Stimulated activated CD4-positive, alpha-beta T cell treated with anti-CD3 and anti-CD28 coated beads, Interleukin-1b, Interleukin-23, amount 100 ng/mL, for 1 hour (primary cell): Measurements from ENCODE around the gene STX18.
"Not testable (repeated sequence)": the region's sequence is repeated elsewhere in the genome, so short reads cannot be mapped to it uniquely, and the experiment has no call there.

ENCODE experiments used
- DNase-seq, 2 donors: peaks; one replicate each; pipeline ENCODE4 v3.0.0-alpha.2; 2020; ENCODE audit warnings: low read depth in 2 of 2

Gene STX18

DNA sequence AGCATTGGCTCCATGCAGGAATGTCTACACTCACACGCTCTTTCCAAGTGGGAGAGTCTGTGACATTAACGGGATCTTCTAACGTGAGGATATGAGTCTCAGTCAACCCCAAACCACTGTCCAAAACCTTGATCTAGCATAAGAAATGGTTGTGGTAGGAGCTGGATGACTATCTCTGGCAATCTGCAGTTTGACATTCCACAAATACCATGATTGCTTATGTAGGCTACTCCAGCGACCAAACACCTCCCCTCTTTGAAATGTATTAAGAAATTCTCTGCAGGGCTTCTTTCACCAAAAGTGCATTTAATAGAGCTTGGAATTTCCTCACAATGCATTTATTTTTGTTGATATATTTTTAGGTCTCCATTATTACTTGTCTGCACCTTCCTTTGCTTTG lies 14.1 kb upstream of the STX18 start:
- DNase-seq: no peak

DNA sequence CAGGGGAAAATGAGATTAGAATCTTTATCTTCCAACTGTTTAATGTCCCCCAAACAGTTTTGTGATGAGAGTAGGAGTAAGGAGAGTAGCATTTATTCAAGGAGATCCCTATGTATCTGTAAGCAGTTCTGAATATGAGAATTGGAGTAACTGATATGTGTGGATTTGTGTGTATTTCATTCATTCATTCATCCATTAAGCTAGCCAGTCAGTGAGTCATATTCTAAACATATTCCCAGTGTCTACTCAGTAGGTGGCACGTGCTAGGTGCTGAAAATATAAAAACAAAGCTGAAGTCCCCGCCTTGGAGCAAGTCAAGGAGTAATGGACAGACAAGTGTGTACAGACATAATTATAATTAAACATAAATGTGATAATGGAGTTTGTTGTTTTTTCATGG lies 12.4 kb upstream of the STX18 start:
- no peak for DNase-seq

DNA sequence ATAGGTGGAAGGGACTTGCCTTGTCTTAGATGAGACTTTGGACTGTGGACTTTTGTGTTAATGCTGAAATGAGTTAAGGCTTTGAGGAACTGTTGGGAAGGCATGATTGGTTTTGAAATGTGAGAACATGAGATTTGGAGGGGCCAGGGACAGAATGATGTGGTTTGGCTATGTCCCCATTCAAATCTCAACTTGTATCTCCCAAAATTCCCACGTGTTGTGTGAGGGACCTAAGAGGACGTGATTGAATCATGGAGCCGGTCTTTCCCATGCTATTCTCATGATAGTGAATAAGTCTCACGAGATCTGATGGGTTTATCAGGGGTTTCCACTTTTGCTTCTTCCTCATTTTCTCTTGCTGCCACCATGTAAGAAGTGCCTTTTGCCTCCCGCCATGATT lies 10.2 kb upstream of the STX18 start:
- not testable (repeated sequence) for DNase-seq

DNA sequence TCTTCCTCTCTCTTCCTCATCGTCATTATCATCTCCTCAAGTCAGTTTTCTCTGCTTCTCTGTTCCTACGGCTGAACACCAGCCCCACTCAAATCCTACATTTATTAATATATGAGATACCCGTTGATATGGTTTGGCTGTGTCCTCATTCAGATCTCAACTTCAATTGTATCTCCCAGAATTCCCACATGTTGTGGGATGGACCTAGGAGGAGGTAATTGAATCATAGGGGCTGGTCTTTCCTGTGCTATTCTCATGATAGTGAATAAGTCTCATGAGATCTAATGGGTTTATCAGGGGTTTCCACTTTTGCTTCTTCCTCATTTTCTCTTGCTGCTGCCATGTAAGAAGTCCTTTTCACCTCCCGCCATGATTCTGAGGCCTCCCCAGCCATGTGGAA lies 8.3 kb upstream of the STX18 start:
- not testable (repeated sequence) for DNase-seq

DNA sequence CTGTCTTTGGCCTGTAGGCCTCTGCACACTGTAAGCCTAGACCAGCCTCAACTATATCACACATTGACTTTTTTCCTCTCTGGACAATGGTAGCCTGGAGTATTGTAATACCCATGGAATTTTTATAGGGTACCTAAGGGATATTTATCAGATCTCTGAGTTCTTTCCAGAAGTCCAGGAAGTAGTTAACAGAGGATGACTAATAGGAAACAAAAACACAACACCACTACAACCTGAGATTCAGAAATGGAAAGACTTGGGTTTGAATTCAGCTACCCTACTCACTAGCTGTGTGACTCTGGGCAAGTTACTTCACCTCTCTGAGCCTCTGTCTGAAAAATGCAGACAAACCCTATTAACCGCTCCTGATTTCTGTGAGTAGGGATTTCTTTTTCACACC lies 7.7 kb upstream of the STX18 start:
- no peak for DNase-seq

DNA sequence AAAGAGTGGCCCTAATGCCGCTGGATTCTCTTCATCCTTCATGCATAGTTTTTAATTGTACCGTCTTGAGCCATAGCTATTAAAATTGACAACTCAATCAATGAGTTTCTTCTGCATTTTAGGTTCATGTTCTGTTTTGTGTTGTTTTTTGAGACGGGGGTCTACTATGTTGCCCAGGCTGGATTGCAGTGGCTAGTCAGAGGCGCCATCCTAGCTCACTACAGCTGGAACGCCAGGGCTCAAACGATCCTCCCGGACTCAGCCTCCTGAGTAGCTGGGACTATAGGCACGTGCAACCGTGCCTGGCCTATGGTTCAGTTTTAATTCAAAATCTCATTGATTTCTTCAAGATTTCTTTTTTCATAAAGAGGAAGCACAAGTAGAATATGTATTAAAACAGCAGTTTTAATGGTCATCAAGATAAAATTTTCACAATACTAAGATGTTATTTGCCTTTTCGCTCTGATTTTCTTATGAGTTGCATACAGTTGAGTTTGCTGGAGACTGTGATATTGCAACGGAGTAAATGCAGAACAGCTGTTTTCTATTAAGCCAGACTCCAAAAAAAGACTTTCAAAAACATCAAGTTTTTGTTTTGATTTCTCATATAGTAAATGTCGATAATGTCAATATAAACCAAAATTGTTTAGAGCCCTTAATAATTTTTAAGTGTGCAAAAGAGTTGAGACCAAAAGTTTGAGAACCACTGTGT lies 1.1 kb upstream of the STX18 start:
- no peak for DNase-seq

DNA sequence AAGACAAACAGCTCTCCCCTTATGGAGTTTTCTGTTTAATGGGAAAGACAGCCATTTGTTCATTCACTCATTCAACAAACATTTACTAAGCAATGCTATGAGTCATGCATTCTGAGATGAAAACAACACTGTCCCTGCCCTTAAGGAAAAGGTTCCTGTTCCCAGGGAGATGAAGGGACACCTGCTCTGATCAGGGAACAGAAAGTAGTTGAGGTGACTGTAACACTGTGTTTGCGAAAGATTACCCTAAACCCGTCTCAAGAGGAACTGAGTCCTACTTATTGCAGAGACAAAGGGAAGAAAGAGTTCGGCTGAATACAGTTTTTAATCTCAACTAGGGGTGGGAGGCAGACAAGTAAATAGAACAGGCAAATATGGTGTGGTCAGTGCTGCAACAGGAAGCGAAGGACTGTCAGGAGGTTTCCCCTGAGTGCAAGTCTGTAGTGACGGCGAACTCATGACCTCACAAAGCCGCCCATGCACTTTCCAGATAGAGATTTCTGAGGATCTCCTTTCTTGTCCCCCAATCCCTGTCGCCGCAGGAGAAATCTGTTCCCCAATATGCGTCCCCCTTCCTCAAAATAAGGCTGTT lies 712 bp downstream of the STX18 start:
- no peak for DNase-seq

DNA sequence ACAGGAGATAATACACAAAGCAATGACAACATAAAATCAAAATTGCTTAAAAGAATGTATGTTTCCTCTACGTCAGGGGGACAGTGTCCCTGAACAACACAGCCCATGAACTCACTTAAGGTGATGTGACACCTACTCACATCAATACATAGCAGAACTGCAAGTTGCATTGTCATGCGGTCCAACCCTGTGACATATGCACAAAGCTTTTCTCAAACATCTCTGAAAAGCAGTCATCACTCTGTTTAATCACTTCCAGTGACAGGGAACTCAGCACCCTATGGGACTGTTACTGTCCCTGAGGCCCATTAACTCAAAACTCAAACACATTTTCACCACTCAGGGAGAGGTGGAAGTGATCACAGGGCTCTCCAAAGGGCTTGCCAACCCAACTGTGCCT lies 2.4 kb downstream of the STX18 start:
- no peak for DNase-seq

DNA sequence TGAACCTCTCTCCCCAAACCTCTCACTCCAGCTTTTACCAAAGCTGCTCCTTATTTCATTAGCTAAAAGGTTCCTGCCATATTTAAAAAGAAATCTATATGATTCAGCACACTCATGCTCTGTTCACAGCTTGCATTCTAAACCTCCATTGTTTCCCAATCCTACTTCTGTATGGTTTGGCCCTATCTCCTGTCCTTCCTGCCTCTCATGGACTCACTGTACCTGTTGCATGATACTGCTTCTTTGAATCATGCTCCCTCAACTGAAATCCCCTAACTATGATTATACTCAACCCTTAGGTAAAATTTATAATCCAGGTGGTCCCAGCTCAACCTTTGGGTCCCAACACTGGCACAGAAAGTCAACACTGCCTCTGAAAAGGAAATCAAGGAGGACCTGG lies 6.3 kb downstream of the STX18 start:
- DNase-seq: no peak

DNA sequence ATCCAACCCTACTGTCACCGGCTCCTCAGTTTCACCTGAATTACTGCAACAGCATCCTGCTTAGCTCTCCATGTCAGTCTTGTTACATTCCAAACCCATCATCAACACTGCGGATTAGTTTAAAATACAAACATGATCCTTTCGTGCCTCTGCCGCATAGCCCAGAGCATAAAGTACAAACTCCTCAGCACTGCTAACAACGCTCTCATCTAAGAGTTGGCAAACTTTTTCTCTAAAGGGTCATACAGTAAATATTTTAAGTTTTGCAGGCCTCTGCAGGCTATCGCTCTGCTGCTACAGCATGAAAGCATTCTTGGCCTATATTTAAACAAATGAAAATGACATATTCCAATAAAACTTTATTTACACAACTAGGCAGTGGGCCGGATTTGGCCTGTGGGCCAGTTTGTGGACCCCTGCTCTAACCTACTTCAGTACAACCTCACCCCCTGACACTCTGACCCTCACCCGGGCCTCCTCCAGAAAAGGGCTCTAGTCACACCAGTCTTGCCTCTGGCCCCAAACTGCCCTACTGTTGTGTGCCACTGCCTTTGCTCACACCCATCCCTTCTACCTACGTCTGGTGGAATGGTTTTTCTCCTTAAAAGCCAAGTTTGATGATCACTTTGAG lies 7.2 kb downstream of the STX18 start:
- DNase-seq: no peak

DNA sequence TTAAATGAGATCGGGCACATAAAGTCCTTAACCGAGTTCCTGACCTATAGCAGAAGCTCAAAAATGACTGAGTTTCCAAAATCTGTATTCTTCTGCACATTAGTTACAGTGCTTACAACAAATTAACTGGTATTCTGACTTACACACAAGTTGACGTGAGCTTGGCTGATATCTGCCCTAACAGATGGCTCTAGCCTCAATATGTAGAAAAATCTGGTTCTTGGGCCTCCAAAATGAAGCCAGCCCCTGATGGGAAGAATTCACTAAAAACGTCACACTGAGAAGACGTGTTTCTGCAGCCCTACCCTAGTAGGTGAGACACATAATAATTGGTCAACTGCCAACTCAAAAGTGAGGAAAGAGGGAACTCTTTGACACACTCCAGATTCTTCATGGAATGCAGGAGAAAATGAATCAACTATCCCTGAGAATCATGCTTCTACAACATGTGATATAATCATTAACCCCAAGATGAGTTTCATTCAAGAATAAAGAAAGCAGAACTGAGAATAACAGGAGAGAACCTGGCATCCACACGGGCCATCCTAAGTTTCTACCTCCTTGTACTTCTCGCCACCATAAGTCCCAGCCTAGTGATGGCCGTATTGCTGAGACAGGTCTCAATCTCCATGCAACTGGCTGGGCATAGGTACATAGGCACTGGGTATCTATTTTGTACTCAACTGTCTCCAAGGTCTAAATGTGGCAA lies 8.2 kb downstream of the STX18 start:
- no peak for DNase-seq

DNA sequence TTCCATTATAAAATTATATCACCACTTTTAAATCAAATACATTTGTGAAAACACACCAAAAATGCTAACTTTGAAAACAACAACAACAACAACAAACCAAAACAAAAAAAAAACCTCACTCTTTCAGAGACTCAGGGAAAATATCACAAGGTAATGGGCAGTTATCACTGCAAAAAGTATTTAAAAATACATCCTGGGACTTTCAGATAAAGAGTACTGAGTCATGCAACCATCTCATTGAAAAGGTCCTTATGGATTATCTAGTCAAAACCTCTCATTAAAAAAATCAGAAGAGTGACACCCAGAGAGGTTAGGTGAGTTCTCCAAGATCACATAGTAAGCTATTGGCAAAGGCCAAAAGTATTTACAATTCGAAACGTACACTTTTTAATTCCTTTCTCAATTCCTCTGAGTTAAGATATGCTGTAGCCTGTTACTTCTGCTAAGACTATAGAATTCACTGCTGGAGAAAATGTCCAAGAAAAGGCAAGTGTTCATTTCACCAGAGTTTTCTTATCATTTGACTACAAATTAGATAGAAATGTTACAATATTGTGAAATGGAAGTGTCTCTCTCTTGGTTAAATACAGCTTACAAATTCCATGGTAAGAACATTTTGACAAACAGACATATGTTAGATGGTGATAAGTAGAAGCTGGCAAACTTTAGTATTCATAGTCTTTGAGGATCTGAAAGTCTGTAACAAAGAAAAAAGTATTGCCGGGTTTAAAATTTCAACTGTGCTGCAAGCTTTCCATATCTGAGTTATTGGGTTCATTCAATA lies 9.3 kb downstream of the STX18 start:
- DNase-seq: no peak

DNA sequence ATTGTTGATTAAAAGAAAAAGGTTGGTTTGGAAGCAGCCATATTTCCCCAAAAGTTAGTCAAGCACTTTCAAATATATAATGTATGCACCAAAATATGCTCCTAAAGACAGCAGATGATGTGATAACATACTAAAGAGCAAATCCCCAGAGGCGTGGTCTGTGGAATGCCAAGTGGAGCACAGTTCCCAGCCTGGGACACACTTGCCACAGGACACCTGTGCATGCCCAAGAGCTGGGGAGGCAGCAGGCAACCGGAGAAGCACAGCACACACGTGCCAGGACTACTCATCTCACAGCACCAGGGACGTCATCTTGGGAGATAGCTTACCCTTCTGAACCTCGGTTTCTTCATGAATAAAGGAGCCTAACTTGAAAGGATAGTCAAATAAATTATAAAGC lies 12.5 kb downstream of the STX18 start:
- no peak for DNase-seq

DNA sequence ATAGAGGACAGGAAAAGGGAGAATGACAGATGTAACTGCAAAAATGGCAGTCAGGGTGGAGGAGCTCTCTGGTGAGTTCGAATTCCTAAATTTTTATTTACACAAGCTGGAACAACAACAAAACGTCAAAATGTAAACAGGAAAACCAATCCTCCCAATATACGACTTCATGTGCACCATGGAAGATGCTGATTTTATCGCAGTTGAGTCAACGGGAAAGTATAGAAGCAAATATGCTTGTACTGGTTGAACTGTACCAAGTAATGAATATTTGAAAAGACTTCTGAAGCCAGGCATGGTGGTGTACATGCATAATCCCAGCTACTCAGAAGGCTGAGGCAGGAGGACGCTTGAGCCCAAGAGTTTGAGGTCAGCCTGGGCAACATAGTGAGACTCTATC lies 15.4 kb downstream of the STX18 start:
- no peak for DNase-seq

DNA sequence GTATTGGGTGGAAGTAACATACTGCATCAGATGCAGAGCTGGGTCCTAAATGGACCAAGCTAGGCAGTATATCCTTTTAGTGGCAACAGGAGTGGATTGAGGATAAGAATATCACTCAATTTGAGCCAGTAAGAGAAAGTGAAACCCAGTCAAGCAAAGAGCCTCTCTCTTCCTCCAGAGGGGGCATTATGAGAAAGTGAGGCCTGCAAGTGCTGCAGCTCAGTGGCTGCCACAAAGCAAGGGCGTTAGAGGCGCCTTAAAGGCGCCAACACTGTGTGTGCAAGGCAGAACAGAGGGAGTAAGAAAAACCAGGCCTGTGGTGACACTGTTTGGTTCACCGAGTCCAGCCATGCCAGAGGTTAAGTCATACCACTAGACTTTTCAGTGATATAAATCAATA lies 17.5 kb downstream of the STX18 start:
- no peak for DNase-seq

DNA sequence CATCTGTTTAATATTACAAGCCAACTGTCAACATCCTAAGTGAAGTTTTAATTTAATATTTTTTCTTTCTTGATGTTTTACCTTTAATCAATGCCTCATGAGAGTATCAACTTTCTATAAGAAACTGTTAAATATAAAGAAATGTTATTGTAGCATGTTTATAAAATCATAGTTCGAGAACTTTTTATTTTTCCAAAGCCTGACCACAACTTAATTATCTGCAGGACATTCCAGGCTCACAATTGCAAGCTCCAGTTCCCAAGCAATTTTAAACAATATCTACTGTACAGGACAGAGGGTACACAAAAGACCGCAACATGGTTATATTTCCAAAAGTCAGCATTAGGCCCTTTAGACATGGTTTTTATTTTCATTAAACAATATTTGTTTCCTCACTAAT lies 20.1 kb downstream of the STX18 start:
- no peak for DNase-seq

DNA sequence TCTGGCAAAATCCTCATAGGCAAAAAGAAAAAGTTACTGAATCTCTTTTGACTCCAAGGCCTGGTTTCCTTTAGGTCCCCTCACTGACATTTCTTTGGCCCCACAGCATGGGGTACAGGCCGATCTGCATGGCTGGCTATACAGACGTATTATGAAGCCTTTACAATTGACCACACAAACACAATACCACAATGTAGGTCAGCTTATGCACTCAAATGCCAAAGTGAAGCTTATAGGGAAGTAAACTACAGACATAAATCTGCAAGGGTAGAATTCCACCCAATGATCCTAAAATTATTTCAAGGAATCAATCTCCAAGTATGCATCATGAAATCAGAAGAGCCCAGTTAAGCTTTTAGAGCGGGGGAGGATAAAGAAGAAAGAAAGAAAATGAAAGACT lies 20.7 kb downstream of the STX18 start:
- no peak for DNase-seq

DNA sequence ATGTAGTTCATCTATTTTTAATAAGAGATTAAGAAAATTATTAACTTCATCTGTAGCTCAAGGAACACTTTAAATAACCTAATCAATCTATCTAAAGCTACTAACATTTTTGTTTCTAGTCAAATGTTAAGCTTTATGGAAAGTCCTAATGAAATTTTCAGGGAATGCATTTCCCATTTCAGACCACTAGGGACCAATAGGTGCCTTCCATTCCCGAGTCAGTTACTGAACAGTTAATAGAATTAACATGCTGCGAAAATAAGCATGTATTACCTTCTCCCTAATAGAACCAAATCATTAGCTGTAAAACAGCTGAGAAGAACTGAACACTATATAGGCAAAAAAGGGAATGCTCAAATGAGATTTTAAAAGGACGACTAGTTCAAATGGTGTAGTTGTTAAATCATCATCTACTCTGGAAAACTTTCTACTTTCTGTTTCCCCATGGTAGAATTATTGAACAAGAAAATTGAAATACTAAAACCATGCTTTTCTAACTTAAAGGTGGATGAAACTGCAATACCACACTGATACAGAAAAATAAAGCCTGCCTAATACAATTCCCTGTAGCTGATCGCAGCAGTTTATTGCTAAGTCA lies 22.5 kb downstream of the STX18 start:
- DNase-seq: no peak

DNA sequence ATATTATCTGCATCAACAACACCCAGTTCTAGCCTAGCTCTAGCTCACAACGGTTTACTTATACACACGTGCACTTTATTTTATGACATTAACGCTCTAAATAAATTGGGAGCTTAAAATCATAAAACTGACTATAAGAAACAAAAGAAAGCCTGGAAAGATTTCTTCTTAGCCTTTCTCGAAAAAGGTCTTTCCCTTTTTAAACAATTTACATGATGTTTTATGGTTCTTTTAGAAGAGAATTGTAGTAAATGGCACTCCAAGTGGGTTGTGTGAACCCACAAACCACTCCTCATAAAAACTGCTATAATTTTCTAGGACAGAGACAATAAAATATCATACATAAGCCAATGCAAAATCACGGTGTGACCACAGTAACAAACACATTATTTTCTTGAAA lies 23.1 kb downstream of the STX18 start:
- no peak for DNase-seq

DNA sequence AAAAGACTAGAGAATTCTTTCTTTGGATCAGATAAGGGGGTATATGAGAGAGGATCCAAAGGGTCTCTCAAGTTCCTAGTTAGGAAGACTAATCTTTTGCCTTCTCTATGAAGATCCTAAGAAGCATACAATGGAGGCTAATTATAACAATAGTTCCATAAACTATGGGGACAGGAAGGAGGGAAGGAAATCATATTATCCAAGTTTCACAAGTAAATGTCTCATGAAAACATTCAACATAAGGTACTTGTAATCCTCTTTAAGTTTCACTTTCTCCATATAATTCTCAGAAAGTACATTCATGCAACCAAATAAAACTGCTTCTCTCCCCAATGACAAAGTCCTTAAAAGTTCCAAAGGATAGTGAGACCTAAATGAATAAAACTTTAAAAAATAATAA lies 27.1 kb downstream of the STX18 start:
- no peak for DNase-seq

DNA sequence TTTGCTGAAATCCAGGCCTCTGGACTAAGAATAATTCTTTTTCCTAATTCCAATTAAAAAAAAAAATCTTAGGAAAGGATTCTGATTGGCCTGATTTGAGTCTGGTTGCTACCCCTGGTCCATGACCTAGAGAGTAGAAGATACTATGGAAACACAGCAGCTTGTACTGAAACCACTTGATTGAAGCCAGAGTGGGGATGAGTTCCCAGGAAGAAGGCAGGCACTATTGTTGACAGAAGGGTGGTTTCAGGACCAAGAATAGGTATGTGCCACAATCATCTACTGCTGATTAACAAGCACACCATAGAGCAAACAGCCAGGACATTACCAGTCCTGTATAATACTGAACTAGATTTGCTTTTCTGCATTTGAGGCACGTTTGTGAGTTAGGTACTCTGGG lies 29.6 kb downstream of the STX18 start:
- no peak for DNase-seq

DNA sequence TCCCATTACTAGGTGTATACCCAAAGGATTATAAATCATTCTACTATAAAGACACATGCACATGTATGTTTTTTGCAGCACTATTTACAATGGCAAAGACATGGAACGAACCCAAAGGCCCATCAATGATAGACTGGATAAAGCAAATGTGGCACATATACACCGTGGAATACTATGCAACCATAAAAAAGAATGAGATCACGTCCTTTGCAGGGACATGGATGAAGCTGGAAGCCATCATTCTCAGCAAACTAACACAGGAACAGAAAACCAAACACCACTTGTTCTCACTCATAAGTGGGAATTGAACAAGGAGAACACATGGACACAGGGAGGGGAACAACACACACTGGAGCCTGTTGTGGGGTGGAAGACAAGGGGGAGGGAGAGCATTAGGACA lies 31.2 kb downstream of the STX18 start:
- not testable (repeated sequence) for DNase-seq
